ENCODE measurements around the gene MGLL.

GRCh38 chr3:127816783-127817405 is 5.4 kb downstream of the MGLL start:
- no peak for TF ChIP-seq CTCF (conservative IDR thresholded peaks at IDR 0.05 in 1 of 2, IDR thresholded peaks at IDR 0.05 in 1 of 2; ENCODE audit: extremely low read depth in 1 of 2, insufficient read depth in 1 of 2, low read depth in 1 of 2, low read length in 2 of 2)
- TF ChIP-seq EZH2 (IDR thresholded peaks at IDR 0.05; ENCODE audit: borderline replicate concordance, low read length): no peak
